B cell (primary cell): ENCODE measurements around the gene SLC6A5.

Source experiments
- CTCF ChIP-seq: fragments of 200-600 bp; IDR thresholded peaks from one replicate; pipeline ENCODE4 v1.8.0; 2022; ENCODE audit warnings: antibody characterized with exemption, mild to moderate bottlenecking
- EZH2 ChIP-seq: IDR thresholded peaks from 2 replicates; pipeline ENCODE4 v1.6.1; 2012; ENCODE audit warnings: borderline replicate concordance, low read depth, mild to moderate bottlenecking, moderate library complexity, low read length; ENCODE audit not compliant: insufficient read depth, poor library complexity, severe bottlenecking

DNA sequence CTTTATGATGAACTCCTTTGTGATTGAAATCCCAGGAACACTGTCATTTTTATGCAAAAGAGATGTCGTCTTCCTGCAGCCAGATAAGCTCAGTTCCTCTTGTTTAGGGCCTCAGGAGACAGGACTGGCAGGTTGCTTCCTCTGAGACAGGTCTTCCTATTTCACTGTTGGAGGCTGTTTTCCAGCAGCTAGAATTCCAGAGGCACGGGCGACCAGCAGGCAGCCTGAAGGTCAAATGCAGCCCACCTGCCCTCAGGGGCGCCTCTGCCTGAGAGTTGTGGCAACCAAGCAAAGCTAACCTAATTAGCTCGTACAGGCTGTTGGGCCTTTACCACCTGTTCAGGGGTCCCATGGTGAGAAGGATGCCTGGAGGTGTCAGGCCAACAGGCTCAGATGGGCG is 22.3 kb downstream of the SLC6A5 start:
- TF ChIP-seq CTCF (no peak), EZH2 (no peak)
